Activated T-cell treated with anti-CD3 and anti-CD28 coated beads, Interleukin-2, amount 50 U/mL, for 1 hour (primary cell): ENCODE results near the gene GJA3.
A peak's percentile ranks its signal among the peaks of the same experiment; 100 is the strongest.

Experiments used
- DNase-seq: peaks from one replicate; pipeline ENCODE4 v3.0.0-alpha.2; 2020

GJA3 gene

GRCh38 chr13:20160306-20161274 is at the start of gene GJA3:
Gene GJA3 (minus strand): TSS chr13:20161052. CDS start chr13:20143288, 17,764 bp downstream.
- DNase-seq: peak; percentile 68

GRCh38 chr13:20209948-20210347 is 49.1 kb upstream of the GJA3 start:
- DNase-seq: no peak

- DNase-seq: no peak
These were observed 45.9 kb upstream of the GJA3 start for GRCh38 chr13:20206698-20207235.

GRCh38 chr13:20206065-20206697 is 45.3 kb upstream of the GJA3 start:
- DNase-seq: no peak

DNA sequence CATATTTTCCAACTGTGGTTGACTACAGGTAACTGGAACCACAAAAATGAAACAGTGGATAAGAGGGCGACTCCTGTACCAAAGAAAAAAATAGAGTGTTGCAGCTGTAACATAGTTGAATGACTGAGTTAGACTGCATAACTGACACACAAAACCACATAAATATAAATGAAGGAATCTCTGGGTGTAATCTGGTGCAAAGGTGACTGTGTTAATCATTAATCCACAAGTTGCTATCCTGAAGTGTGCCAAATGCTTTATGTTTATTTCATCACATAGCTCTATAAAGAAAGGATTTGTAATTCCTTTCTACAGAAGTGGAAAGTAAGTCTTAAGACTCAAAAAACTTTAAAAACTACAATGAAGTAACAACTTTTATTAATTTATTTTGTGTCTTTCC is 37.9 kb upstream of the GJA3 start:
- DNase-seq: no peak

- DNase-seq: no peak
These were observed 36.5 kb upstream of the GJA3 start for GRCh38 chr13:20197361-20197834.

- no peak for DNase-seq
These were observed 34.9 kb upstream of the GJA3 start for GRCh38 chr13:20195801-20196200.

DNA sequence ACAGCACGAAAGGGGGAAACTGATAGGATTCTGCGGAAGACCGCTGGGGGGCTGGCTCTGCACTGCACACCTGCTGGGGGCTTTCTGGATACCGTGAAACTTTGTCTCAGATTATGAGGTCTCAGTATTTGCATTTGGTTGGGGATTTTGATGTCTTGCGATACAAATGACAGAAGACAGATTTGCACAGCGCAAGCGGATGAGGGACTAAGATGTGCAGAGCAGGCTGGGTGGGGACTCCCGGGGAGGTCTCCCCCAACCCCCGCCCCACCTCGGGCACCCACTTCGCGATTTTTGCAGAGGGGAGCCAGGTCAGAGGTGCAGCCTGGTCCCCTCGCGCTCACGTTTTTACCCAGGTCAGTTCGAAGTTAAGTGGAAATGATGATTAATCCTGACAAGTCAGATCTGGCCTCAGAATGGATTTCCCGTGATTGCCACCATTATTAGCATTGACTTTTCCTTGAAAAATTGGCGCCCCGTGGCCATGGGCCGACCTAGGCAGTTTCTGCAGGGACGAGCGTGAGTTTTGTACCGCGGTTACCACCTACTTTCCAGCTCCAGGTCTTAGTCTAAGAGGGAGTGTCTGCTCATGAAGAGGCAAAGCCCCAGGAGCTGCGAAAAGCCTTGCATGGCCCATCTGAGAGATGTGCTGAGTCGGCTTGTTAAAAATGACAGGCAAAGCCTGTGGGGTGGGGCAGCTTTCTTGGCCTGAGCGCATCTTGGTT is 33.2 kb upstream of the GJA3 start:
- peak; percentile 35 for DNase-seq

- DNase-seq: peak; percentile 33
These were observed 32.5 kb upstream of the GJA3 start for GRCh38 chr13:20193162-20193906.

DNA sequence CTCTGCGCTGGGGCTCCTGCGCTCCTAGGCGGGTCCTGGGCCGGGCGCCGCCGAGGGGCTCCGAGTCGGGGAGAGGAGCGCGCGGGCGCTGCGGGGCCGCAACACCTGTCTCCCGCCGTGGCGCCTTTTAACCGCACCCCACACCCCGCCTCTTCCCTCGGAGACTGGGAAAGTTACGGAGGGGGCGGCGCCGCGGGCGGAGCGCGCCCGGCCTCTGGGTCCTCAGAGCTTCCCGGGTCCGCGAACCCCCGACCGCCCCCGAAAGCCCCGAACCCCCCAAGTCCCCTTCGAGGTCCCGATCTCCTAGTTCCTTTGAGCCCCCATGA is 31.9 kb upstream of the GJA3 start, which contains the start of gene GJB2:
Gene GJB2 (minus strand): TSS at position 103 of the 326 bp plus-strand sequence. CDS start 3,357 bp downstream, outside the sequence.
- DNase-seq: peak; percentile 36

- peak; percentile 23 for DNase-seq
These were observed 31.4 kb upstream of the GJA3 start for GRCh38 chr13:20192158-20192835.

GRCh38 chr13:20191311-20192157 is 30.7 kb upstream of the GJA3 start:
- DNase-seq: no peak

GRCh38 chr13:20190481-20191310 is 29.8 kb upstream of the GJA3 start:
- no peak for DNase-seq

DNA sequence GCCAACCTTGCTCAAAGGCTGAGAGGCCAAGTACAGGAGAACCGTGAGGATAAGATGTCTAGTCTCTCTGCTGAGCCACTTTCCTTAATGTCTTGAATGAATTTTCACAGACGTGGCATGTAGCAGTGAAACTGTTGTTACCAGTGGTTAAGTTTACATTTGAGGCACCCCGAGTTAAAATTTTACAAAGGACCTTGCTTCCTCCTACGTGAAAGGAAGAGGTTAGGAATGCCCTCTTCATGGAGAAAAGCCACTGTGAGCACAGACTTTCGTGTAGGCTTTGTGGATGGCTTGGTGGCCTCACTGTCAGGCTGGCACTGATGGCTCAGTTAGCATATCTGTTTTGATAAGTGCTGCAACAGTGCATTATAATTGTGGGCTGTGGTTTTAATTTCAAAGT is 29.2 kb upstream of the GJA3 start:
- DNase-seq: no peak

GRCh38 chr13:20188667-20189553 is 28.1 kb upstream of the GJA3 start:
- no peak for DNase-seq

GRCh38 chr13:20186771-20187170 is 25.9 kb upstream of the GJA3 start:
- DNase-seq: no peak

GRCh38 chr13:20185366-20186056 is 24.7 kb upstream of the GJA3 start:
- DNase-seq: no peak
